NCI-H345 (cell line): ENCODE measurements around the gene SRGAP3.
A peak's percentile ranks its signal among the peaks of the same experiment; 100 is the strongest.

ENCODE experiments used
- DNase-seq: peaks from one replicate; lab custom pipeline; 2025; lab: John Stamatoyannopoulos, UW

The SRGAP3 gene

DNA sequence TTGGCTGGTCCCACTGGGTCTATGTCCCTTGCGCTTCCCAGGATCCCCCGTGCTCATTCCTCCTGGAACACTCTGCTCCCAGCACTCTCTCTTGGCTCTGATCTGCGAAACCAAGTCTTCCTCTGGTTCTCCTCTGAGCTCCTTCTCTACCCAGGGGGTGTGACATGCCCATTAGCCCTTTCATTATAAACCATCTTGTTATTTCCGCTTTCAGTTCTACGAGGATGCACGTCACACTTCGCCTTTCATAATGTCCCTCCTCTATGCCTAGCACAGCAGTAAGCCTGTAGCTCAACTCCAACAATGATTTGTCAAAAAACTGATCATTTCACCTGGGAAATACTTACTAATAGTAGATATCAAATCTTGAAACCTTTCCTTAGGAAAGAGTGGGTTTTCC lies 234.2 kb downstream of the SRGAP3 start:
- DNase-seq = no peak

- DNase-seq = no peak
Measured at GRCh38 chr3:9013782-9014563, 235.5 kb downstream of the SRGAP3 start.

GRCh38 chr3:9012521-9012920 lies 236.9 kb downstream of the SRGAP3 start:
- no peak for DNase-seq

GRCh38 chr3:9009976-9010545 lies 239.4 kb downstream of the SRGAP3 start:
- no peak for DNase-seq

DNA sequence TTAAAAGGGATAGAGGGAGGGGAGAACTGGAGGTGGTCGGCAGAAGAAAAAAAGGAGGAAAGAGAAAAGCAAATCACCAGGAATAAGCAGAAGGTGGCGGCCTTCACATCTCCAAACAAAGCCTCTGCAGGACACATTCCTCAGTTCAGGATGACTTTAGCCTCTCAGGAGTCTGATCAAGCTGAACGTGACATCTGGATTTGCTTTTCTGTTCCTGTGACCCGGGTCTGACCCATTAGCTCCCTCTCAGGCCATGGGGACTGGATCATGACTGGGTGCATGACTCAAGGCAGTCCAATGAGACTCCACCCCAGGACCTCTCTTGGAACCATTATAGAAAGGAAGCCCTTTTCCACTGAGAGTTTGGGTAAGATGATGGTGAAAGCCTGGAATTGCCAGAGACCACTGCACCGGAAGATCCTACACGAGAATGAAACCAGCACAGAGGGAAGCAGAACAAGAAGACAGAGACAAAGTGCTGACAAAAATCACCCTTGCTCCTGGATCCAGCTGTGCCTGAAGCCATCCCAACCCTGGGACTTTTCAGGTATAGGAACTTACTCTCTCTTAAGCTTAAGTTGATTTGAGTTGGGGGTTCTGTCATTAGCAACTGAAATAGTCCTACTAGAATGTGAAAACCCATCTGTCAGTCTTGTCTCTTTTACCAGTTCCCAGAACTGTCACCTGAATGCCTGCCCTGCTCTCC lies 240.7 kb downstream of the SRGAP3 start:
- DNase-seq = no peak

DNA sequence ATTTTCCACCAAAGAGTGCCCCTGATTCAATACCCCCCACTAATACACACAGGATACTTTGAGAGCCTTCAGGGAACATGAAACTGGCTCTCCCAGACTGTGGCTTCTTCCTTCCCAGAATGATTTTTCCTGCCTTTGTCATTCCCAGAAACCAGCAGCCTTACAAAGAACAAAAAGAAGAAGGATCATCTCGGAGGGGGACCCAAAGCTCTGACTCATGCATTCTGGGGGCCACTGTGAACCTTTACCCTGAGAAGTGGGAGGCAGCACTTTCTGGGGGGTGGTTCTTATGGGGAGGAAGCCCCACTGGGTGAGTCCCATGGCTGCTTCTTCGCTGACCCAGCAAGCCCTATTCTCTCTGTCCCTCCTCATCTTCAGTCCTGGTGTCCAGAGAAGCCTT lies 241.5 kb downstream of the SRGAP3 start:
- no peak for DNase-seq

DNA sequence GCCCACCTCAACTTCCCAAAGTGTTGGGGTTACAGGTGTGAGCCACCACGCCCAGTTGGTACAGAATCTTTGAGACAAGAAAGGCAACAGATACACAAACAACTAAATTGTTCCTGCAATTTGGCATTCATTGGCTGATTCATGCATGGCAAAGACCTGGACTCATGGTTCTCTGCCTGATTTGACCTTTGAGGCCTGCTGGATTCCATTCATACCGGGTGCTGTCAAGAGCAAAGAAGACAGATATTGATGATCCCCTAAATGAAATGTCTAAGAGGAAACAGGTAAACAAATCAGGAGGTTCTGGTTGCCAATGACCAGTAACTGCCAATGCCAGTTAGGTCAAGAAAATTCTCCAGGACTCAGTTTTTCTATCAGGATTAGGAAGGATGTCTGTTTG lies 242.2 kb downstream of the SRGAP3 start:
- no peak for DNase-seq

DNA sequence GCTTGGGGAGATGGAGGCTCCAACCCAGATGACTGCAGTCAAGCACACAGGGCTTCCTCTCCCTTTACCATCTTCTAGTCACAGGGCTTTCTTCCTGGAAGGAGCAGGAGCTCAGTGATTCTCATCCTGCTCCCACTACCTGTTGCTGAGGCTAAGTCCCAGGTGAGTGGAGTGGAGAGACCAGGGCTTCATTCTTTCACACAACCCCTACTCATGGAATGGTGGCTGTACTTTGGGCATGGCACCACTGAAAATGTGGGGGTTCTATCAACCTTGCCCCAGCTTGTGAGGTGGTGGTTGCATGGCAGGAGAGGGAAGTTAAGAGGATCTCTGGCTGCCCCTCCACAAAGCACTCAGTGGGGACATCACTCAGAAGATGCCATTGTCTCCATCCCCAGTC lies 249.4 kb downstream of the SRGAP3 start:
- DNase-seq = no peak

DNA sequence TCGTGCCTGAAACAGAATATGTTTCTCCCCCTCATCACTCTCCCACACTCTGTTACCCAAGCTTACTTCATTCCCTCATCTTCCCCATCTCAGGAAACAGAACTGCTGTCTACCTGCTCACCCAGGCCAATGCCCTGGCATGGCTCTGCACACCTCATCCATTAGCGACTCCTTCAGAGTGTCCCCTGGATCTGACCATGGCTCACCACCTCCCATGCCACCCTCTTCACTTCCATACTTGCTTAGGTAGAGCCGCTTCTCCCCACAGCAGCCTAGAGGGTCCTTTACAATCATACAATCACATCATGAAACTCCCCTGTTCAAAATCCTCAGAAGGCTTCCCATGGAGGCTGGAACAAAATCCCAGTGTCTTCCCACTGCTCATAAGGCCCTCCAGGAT lies 252.3 kb downstream of the SRGAP3 start:
- DNase-seq = no peak

- no peak for DNase-seq
Measured at GRCh38 chr3:8996681-8997121, 252.7 kb downstream of the SRGAP3 start.

DNA sequence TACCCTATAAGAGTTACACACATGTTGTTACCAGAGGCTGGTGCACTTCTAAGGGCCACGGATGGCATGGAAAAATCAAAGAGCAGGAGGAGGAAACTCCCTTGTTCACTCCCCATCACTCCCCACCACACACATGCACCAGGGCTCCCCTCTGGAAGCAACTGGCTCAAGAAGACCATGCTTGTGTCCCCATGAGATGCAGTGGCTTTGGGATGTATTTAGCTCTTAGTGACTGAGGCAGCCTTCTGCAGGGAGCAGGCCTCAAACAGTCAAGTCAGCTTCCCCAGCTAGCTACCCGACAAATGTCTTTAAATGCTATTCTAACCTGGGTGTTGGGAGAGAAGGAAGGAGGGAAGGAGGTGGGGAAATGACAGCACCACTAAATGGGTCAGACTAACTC lies 253.2 kb downstream of the SRGAP3 start:
- no peak for DNase-seq

DNA sequence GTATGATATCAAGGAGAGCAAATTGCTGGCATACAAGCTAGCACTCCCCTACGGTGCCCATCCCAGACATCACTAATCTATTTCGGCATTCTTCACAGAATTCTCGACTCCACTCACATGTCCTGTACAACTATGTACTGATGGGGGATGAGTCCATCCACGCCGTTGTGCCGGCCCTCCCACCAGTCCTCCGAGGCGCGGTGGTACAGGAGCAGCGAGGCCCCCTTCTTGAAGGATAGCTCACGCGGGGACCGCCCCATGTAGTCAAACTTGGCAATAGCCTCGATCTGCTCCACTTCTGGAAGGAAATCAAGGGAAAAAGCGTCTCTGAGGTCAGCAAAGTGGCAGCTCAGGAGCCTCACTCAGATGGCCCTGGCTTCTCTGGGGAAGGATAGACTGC lies 255.2 kb downstream of the SRGAP3 start:
- no peak for DNase-seq

- no peak for DNase-seq
Measured at GRCh38 chr3:8993331-8993730, 256.1 kb downstream of the SRGAP3 start.

- no peak for DNase-seq
Measured at GRCh38 chr3:8992854-8993253, 256.6 kb downstream of the SRGAP3 start.

DNA sequence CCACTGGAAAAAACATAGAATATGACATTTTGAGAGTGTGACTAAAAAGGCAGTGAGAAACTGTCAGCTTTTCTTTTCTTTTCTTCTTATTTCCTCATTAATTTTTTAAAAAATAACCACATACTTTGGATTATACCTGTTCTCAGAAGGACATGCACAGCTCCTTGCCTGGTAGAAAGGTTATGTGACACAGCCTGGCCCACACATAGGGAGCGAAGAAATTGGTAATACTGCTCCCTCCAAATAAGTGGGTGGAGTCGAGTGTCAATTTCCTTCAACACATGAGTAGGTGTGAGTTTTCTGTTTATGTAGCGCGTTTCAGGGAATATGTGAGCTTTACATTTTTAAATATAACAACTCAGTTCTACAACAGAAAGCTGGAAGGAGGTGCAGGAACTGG lies 257.2 kb downstream of the SRGAP3 start:
- no peak for DNase-seq

GRCh38 chr3:8990266-8991215 lies 258.9 kb downstream of the SRGAP3 start:
- no peak for DNase-seq

DNA sequence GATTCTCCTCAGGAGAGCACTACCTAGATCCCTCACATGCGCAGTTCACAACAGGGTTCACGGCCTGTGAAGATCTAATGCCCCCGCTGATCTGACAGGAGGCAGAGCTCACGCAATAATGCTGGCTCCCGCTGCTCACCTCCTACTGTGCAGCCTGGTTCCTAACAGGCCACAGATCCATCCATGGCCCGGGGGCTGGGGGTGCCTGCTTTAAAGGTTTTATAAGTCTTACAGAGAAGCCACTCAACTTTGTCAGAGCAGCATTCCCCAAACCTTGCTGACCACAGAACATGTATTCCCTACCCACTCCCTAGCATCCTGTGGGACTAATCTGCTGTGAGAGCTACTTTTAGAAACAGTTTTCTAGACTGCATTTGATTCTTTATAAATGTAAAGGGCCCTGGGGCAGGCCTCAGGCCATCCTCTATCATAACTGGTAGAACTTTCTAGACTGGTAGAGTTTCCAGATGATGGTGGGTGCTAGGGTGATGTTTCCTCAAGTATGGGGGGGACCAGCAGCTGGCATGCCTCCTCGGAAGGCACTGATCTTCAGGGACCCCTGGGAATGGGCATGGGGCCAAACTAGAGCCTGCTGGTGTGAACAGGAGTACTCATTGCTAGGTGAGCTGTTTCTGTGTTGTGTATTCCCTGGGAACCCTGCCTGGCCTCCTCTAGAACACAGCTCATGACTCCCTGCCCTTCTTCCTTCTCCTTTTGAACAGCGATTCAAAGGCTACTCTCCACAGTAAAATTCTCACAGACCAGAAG lies 260.5 kb downstream of the SRGAP3 start:
- DNase-seq = no peak

DNA sequence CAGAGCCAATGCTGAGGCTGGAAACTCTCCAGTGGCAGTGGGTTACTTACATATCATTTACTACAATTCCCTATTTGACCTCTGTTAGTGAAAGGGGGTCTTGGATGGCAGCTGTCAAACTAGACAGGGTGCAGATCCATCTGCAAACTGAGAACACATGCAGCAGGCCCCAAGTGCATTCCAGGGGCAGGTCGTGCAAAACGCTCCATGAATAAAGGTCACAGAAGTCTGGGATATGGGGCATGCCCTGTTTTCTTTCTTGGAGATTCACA lies 261.1 kb downstream of the SRGAP3 start:
- no peak for DNase-seq

- peak; percentile 46 for DNase-seq
Measured at GRCh38 chr3:8987645-8988383, 261.6 kb downstream of the SRGAP3 start.

GRCh38 chr3:8987226-8987625 lies 262.2 kb downstream of the SRGAP3 start:
- no peak for DNase-seq

DNA sequence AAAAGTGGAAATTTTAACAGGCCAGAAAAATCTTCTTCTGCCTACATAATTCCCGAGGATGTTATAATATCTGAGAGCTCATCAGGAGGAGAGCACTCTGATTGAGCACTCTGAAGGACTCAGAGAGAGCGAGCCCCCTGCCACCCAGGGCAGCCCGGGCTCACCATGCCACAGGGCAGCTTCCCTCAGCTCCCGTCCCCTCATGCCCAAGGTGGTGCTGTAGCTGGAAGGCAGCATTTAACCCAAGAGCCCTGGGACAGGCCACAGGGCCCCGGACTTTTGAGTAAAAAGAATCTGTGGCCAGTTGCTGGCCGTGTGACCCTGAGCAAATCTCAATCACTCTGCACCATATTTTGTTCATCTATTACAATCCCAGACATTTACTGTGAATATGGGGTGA lies 262.7 kb downstream of the SRGAP3 start:
- DNase-seq = no peak
